WTC11 (cell line): ENCODE data around the gene TDRD10.

Experiments
- CBFB ChIP-seq: sonication (generic); formaldehyde crosslinking; IDR thresholded peaks from 2 replicates; pipeline ENCODE4 v1.8.1; 2022; ENCODE audit warnings: mild to moderate bottlenecking, low read depth, missing genetic modification reagents
- CREM ChIP-seq: sonication (generic); formaldehyde crosslinking; IDR thresholded peaks from 2 replicates; pipeline ENCODE4 v1.8.1; 2022; ENCODE audit warnings: mild to moderate bottlenecking, missing genetic modification reagents, moderate library complexity
- TF ChIP-seq, protein P1 (sequence below): fragments of 200-600 bp; IDR thresholded peaks from 2 replicates; pipeline ENCODE4 v1.8.0; 2022; ENCODE audit warnings: antibody characterized with exemption
- TF ChIP-seq, protein P2 (sequence below): sonication (generic); formaldehyde crosslinking; IDR thresholded peaks from 2 replicates; pipeline ENCODE4 v1.8.1; 2023; ENCODE audit warnings: mild to moderate bottlenecking, missing genetic modification reagents, moderate library complexity
- TF ChIP-seq, protein P3 (sequence below): sonication (generic); formaldehyde crosslinking; IDR thresholded peaks from 2 replicates; pipeline ENCODE4 v1.8.1; 2023; ENCODE audit warnings: mild to moderate bottlenecking, missing genetic modification reagents, moderate library complexity

DNA sequence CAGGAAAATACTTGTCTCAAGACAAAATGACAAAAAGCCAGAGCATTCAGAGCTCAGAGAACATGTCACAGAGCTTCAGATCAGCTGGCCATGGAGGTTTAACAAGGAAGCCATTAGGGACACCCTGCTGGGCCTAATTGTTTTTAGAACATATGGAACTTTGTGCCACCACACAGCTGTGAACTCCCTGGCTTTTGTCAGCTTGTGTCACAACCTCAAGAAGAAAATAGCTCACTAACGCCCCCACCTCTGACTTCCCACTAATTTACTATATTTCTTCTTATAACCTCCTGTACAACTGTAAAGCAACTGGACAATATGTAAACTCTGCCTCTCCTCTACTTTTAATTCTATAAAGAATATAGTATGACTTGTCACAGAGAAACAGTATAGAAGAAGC, 21.0 kb upstream of the TDRD10 start:
- TF ChIP-seq, protein P1, sequence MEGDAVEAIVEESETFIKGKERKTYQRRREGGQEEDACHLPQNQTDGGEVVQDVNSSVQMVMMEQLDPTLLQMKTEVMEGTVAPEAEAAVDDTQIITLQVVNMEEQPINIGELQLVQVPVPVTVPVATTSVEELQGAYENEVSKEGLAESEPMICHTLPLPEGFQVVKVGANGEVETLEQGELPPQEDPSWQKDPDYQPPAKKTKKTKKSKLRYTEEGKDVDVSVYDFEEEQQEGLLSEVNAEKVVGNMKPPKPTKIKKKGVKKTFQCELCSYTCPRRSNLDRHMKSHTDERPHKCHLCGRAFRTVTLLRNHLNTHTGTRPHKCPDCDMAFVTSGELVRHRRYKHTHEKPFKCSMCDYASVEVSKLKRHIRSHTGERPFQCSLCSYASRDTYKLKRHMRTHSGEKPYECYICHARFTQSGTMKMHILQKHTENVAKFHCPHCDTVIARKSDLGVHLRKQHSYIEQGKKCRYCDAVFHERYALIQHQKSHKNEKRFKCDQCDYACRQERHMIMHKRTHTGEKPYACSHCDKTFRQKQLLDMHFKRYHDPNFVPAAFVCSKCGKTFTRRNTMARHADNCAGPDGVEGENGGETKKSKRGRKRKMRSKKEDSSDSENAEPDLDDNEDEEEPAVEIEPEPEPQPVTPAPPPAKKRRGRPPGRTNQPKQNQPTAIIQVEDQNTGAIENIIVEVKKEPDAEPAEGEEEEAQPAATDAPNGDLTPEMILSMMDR, result no peak
- TF ChIP-seq, protein P2, sequence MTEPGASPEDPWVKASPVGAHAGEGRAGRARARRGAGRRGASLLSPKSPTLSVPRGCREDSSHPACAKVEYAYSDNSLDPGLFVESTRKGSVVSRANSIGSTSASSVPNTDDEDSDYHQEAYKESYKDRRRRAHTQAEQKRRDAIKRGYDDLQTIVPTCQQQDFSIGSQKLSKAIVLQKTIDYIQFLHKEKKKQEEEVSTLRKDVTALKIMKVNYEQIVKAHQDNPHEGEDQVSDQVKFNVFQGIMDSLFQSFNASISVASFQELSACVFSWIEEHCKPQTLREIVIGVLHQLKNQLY (CRISPR knock-in tag), result no peak
- TF ChIP-seq CREM (CRISPR knock-in tag), result no peak
- TF ChIP-seq CBFB, result no peak
- TF ChIP-seq, protein P3, sequence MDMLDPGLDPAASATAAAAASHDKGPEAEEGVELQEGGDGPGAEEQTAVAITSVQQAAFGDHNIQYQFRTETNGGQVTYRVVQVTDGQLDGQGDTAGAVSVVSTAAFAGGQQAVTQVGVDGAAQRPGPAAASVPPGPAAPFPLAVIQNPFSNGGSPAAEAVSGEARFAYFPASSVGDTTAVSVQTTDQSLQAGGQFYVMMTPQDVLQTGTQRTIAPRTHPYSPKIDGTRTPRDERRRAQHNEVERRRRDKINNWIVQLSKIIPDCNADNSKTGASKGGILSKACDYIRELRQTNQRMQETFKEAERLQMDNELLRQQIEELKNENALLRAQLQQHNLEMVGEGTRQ (CRISPR knock-in tag), result no peak
